ENCODE results near the gene CTNNBL1.
"Not testable (repeated sequence)": the region's sequence is repeated elsewhere in the genome, so short reads cannot be mapped to it uniquely, and the experiment has no call there.

- TF ChIP-seq CTCF (IDR thresholded peaks at IDR 0.05; ENCODE audit: insufficient read depth, low read length); POLR2AphosphoS5 (IDR thresholded peaks at IDR 0.05; ENCODE audit: low read depth); REST (IDR thresholded peaks at IDR 0.05; ENCODE audit: insufficient replicate concordance, low read depth); SPI1 (IDR thresholded peaks at IDR 0.05; ENCODE audit: borderline replicate concordance, low read depth); GABPA (IDR thresholded peaks at IDR 0.05; ENCODE audit: low read depth): not testable (repeated sequence)
These were observed 14.1 kb upstream of the CTNNBL1 start for GRCh38 chr20:37679751-37680150.
